Measurements from ENCODE around the gene AQP5. TPM values are rescaled to one million over a fixed set of nuclear protein-coding genes. Genes with fewer than 3 reads are reported as not detected.

Gene AQP5
- total RNA-seq, 1 donor from 2014 or later, result under 0.01 TPM

DNA sequence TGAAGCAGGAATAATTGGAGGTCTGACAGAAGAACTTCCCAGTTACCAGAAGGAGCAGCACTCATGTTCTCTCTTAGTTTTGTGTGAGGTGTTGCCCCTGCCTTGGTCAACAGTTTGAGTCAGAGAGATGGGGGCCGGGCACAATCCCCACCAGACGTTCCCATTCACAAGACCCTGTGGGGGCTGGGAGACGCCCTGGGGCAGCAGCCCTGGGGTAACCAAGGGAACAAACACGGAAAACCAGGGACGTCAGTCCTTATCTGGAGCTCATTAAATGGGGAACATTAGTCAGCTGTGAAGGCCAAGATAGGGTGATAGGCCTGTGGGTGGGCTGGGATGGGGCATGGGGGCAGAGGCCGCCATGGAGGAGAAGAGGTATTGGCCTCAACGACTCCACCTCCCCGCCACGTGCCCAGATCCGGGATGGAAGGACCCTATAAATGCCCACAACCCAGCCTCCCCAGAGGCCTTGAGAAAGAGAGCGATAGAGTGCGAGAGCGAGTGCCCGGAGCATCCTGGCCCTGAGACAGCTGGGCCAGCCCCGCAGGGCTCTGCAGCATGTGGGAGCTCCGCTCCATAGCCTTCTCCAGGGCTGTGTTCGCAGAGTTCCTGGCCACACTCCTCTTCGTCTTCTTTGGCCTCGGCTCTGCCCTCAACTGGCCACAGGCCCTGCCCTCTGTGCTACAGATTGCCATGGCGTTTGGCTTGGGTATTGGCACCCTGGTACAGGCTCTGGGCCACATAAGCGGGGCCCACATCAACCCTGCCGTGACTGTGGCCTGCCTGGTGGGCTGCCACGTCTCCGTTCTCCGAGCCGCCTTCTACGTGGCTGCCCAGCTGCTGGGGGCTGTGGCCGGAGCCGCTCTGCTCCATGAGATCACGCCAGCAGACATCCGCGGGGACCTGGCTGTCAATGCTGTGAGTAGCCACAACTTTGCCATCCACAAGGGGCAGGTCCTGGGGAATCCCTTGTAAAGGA lies 11.1 kb upstream of the AQP5 start, which contains the start of gene AQP2:
TSS of gene AQP2 (plus strand) at position 465 of the 979 bp plus-strand sequence. CDS start at position 559, 94 bp downstream.
- DNase-seq (ENCODE audit: low read depth in 2 of 2), result no peak

DNA sequence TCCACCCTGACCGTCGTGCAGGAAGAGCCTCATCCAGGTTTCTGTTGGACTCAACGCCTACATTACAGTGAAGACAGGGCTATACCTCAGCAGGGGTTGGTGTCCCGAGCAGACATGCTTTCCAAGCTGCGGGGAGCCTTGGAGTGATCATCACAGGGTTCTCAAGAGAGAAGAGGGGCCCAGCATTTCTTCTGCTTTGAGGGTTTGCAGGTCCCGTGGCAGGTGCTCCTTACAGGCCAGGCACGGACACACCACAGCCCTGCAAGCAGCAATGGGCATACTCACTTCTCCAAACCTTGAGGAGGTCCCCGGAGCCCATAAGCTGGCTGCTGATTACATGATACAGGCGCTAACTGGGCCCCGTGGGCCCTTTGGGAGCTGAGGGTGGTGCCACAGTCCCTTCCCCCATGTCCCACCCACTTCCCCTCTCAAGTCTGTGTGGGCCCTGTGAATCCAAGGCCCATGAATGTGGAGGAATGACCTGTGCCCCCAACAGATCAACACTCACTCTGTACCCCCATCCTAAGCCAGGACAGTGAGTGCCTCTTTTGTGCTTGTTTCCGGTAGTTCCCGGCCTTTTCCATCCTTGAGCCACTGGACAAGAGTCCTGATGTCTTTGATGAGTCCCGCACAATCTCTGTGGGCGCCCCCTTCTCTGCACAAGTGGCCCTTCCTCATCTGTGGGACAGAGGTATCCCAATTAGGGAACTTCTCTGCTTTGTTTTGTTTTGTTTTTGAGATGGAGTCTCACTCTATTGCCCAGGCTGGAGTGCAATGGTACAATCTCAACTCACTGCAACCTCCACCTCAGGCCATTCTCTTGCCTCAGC lies 10.0 kb upstream of the AQP5 start:
- no peak for DNase-seq (ENCODE audit: low read depth in 2 of 2)

DNA sequence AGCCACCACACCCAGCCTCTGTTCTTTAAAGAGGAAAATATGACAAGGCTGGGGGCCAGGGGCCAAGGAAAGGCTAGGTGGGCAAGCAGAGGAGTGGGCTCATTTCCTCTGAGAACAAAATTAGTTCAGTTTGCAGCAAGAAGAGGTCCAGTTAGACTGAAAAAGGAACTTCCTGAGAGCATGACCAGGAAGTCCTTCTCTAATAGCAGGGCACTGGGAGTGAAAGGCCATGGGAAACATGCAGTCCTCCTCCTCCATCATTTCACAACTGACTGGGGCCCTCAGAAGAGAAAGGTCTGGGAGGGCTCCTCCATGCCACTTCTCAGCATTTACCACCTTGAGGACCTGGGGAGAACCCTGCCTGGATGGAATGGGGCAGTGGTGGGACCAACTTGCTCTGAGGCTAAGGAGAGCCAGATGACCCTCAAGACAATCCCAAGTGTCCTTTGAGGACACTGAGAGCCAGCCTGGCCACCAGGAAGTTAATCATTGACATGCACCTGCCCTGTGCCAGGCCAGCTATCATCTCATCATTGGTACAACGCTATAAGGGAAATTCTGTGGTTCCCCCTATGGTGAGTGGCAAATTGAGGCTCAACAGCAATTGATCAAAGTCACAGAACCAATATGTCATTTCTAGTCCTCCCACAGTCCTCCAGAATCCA lies 9.1 kb upstream of the AQP5 start:
- no peak for DNase-seq (ENCODE audit: low read depth in 2 of 2)

DNA sequence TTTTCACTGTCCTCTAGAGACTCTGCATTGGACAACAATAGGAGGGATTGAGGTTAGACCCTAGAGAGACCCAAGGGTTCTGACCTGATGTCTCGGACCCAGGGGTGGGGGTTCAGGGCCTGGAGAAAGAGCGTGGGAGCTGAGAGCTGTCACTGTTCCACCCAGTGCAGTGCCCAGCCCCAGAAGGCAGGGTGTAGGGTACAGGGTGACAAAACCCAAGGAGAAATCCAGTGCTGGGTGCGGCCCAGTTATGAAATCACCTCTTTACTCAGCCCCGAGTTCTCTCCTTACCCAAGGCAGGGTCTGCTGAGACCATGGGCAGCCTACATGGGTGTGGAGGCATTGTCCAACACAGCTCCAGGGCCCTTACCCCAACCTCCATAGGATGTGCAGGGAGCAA lies 8.5 kb upstream of the AQP5 start:
- DNase-seq (ENCODE audit: low read depth in 2 of 2), result no peak

- DNase-seq (ENCODE audit: low read depth in 2 of 2), result no peak
These were observed 7.5 kb upstream of the AQP5 start for GRCh38 chr12:49953961-49954846.

DNA sequence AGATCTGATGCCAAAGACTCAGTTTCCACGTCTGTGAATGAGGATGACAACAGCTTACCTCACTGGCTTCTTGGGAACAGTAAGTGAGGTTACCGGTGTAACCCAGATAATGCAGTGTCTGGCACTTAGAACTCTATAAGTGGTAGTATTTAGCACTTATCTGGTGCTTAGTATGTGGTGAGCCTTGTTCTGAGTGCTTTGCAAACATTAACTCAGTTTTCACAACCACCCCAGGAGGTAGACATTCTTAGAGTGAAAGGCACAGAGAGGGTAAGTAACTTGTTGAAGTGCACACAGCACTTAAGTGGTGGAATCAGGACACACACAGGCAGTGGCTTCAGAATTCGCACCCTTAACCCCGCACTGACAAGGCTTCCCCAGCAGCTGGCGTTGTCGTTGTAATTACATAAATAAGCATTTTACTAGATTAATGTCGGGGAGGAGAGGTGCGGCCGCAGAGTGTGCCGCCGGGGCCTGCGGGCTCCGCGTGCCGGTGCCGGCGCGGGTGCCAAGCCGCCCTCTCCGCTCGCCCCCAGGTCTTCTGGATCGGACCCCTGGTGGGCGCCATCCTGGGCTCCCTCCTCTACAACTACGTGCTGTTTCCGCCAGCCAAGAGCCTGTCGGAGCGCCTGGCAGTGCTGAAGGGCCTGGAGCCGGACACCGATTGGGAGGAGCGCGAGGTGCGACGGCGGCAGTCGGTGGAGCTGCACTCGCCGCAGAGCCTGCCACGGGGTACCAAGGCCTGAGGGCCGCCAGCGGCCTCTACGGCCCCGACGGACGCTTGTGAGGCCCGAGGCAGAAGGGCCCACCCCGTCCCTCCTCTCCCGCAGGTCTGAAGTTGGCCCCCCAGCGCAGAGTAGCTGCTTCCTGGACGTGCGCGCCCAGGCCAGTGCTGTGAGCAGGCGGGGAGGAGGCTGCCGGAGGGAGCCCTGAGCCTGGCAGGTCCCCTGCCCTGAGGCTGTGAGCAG lies 6.5 kb upstream of the AQP5 start:
- no peak for DNase-seq (ENCODE audit: low read depth in 2 of 2)

GRCh38 chr12:49955899-49956662 lies 5.6 kb upstream of the AQP5 start:
- DNase-seq (ENCODE audit: low read depth in 2 of 2), result no peak

- DNase-seq (ENCODE audit: low read depth in 2 of 2), result no peak
These were observed 4.8 kb upstream of the AQP5 start for GRCh38 chr12:49956663-49957569.

DNA sequence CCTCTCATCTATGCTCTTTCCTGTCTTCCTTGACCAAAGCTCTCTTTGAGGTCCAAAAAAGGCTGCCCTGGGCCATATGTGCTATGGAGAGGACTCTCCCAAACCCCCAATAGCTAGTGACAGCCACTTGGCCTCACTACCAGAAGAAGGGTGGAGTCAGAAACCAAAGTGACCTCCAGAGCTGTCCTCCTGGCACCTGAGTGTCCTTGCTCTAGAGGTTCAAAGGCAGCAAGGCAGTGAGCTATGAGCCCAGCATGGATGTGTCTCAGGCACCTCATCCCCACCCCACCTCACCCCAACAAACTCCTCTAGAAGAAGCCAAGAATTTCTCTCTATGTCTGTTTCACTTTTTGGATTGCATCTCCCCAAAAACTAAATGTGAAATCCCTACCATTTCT lies 4.1 kb upstream of the AQP5 start:
- DNase-seq (ENCODE audit: low read depth in 2 of 2), result no peak

DNA sequence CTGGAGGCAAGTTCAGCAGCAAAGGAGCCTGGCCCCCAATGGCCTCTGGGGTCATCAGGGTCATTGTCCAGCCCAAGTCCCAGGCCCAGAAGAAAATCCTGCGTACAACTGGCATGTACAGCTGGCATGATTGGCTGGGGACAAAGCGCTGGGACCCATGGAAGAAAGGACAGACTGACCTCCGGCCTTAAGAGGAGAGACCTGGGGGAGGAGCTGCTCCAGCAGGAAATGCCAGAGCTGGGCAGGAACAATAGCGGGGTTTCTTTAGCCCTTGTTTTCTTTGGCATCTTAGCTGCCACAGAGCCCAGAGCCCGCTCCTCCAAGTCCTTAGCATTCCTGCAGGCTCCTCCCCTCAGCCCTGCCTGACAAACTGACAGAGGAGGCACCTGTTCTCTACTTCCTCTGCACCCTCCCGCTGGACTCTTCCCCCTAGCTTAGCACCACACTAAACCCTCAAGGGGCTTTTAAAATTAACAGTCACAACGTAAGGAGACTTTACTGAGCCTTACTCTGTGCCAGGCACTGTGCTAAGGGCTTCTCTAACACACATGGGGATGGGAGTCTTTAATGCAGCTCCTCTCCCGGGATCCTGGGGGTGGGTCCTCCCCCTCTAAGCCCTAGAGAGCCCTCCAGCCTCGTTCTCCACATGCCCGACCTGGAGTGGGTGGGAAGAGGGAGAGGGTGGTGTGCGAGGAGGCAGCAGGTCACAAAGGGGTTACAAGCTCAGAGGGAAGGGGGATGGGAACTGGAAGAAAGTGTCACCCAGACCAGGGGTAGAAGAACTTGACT lies 1.8 kb upstream of the AQP5 start:
- peak in 1 of 2 donors; percentile 82 for DNase-seq (ENCODE audit: low read depth in 2 of 2)

- no peak for DNase-seq (ENCODE audit: low read depth in 2 of 2)
These were observed 1.1 kb upstream of the AQP5 start for GRCh38 chr12:49960474-49961110.

- DNase-seq (ENCODE audit: low read depth in 2 of 2), result no peak
These were observed 507 bp downstream of the AQP5 start for GRCh38 chr12:49961993-49962764.

DNA sequence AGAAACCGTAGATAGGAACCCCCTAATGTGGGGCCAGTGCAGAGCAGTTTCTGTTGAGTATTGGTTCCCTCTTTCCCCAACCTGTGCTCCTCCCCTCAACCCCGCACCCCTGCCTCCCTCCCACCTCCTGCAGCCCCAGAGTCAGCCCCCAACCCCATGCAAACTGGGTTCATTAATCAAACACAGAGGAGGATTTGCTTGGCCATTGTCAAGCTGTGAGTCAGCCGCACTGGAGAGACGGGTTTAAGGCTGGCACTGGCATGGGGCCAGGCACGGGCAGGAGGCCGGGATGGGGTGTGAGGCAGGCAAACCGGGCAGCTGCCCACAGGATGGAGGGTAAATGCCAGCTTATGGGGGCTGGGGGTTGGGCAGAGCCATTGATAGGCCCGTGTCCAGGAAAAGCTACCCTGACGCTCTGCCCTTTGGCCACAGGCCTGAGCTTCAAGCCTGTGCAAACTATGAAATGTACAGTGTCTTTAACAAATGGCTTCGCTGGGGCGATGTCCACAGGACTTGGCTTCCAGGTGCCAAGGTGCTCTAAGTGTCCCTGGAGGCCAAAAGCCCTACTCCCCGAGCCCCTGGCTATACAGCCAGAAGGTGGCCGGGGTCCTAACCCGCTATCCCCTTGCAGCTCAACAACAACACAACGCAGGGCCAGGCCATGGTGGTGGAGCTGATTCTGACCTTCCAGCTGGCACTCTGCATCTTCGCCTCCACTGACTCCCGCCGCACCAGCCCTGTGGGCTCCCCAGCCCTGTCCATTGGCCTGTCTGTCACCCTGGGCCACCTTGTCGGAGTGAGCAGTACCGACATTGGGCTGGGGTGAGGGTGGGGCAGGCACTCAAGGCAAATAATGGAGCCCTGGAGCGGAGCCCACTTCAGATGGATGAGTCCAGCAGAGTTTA lies 1.4 kb downstream of the AQP5 start:
- peak in 1 of 2 donors; percentile 38 for DNase-seq (ENCODE audit: low read depth in 2 of 2)

- DNase-seq (ENCODE audit: low read depth in 2 of 2), result no peak
These were observed 2.5 kb downstream of the AQP5 start for GRCh38 chr12:49963976-49964815.

Data from dermis microvascular lymphatic vessel endothelial cell (primary cell).